Measurements from ENCODE around the gene CDH23. TPM values are rescaled to one million over a fixed set of nuclear protein-coding genes. Genes with fewer than 3 reads are reported as not detected.
"Not testable (repeated sequence)": the region's sequence is repeated elsewhere in the genome, so short reads cannot be mapped to it uniquely, and the experiment has no call there.

CDH23 gene
- total and polyA plus RNA-seq, 10 of the 15 experiments (the other 5 are each of a cell fraction or from before 2014, with no cell fraction given) = 0.09 to 0.40 (median 0.15) TPM; not detected in 1

GRCh38 chr10:71850743-71851464 lies 454.2 kb downstream of the CDH23 start, which contains the start of gene PSAP (continued):
- TF ChIP-seq CUX1 (IDR thresholded peaks at IDR 0.05; ENCODE audit: insufficient replicate concordance, low read depth, low read length) (peak; percentile 55), EGR1 (IDR thresholded peaks at IDR 0.05; ENCODE audit: borderline replicate concordance in 1 of 2, low read depth in 2 of 2, low read length in 2 of 2) (peak in 1 of 2 experiments; percentile 24; a peak in 1 of 3 replicates)

GRCh38 chr10:71851465-71852095 lies 454.9 kb downstream of the CDH23 start:
- H3K36me3 ChIP-seq (ENCODE audit: control insufficient read depth in 2 of 2, insufficient read depth in 2 of 2, low read length in 1 of 2); in situ Hi-C loops (cut with MboI); BruUV-seq (replicated peaks); H3K9me3 ChIP-seq (replicated peaks; ENCODE audit: control insufficient read depth, insufficient read depth, low read length); FAIRE-seq; DNase-seq (ENCODE audit: low read depth, low spot score); H3K27me3 ChIP-seq (replicated peaks in 1 of 2; ENCODE audit: control insufficient read depth in 2 of 2, insufficient read depth in 2 of 2, low read length in 1 of 2); intact Hi-C loops (cut with micrococcal nuclease; ENCODE audit: unreplicated experiment); H4K20me1 ChIP-seq (ENCODE audit: control insufficient read depth, insufficient read depth): not testable (repeated sequence)
- Histone ChIP-seq H3K4me1 (ENCODE audit: control insufficient read depth, insufficient read depth, low read length) (peaks cover 14% of the 10 kb centered on the region), H3K4me3 (peak overlapping the region; percentile 46), H2AFZ (ENCODE audit: control insufficient read depth, low read depth, low read length) (peak overlapping the region; percentile 75), H3K79me2 (ENCODE audit: control insufficient read depth, insufficient read depth, low read length) (peaks cover 44% of the 10 kb centered on the region), H3K9ac (ENCODE audit: control insufficient read depth, insufficient read depth, low read length) (peak overlapping the region; percentile 92), H3K4me2 (ENCODE audit: control insufficient read depth, insufficient read depth) (peak overlapping the region; percentile 68), H3K27ac (ENCODE audit: control insufficient read depth, insufficient read depth) (peak overlapping the region; percentile 79)
- CTCF ChIA-PET = interaction anchor here (0.7 to 6.4 kb wide), 8 partner anchors 8 to 407 kb away, joined by 3 to 54 read pairs (median 4); no protein-coding TSS in a partner anchor
- SMC1A ChIA-PET (ENCODE audit: uncharacterized antibody, unreplicated experiment) = interaction anchor here (0.7 to 2.7 kb wide), 6 partner anchors 8 to 45 kb away, joined by 3 to 10 read pairs (median 4); no protein-coding TSS in a partner anchor
- 24% methylated on average over 20 of the region's 20 CpGs for WGBS (ENCODE audit: insufficient coverage, insufficient replicate concordance, low lambda C conversion rate, missing lambda C conversion rate)
- ATAC-seq = peak; percentile 60
- RAD21 ChIA-PET (ENCODE audit: unreplicated experiment) = interaction anchor here (1.0 to 1.9 kb wide), 6 partner anchors 9 to 282 kb away, joined by 4 to 10 read pairs (median 5); no protein-coding TSS in a partner anchor
- POLR2A ChIA-PET = interaction anchor here (0.6 to 2.3 kb wide), 10 partner anchors 9 to 465 kb away, joined by 3 to 20 read pairs (median 4); partner anchors contain the start of gene VSIR
- TF ChIP-seq MEF2A (IDR thresholded peaks at IDR 0.05; ENCODE audit: insufficient read depth, low read depth, low read length) = 0 out of 2 replicates have a peak, but pooled peaks have one; percentile 38
- TF ChIP-seq NBN (IDR thresholded peaks at IDR 0.05) = peak; percentile 42; the same call in 1 of the 2 replicates
- TF ChIP-seq RUNX3 (IDR thresholded peaks at IDR 0.05; ENCODE audit: low read length) = peak; percentile 49
- peak; percentile 10; the same call in 1 of the 2 replicates for TF ChIP-seq RAD51 (IDR thresholded peaks at IDR 0.05)
- TF ChIP-seq ZNF217 (IDR thresholded peaks at IDR 0.05) = peak; percentile 87
- TF ChIP-seq MEF2B (IDR thresholded peaks at IDR 0.05; ENCODE audit: partially characterized antibody, poor library complexity, severe bottlenecking) = peak; percentile 17
- peak; percentile 56 for TF ChIP-seq NR2F1 (conservative IDR thresholded peaks at IDR 0.05)
- peak; percentile 50; the same call in 1 of the 2 replicates for TF ChIP-seq MTA2 (IDR thresholded peaks at IDR 0.05; ENCODE audit: low read depth)

All from GM12878 (cell line).